ENCODE data around the gene PRTN3. TPM values are rescaled to one million over a fixed set of nuclear protein-coding genes. Genes with fewer than 3 reads are reported as not detected.

Gene PRTN3
- total RNA-seq (not detected), polyA plus RNA-seq (not detected)

DNA sequence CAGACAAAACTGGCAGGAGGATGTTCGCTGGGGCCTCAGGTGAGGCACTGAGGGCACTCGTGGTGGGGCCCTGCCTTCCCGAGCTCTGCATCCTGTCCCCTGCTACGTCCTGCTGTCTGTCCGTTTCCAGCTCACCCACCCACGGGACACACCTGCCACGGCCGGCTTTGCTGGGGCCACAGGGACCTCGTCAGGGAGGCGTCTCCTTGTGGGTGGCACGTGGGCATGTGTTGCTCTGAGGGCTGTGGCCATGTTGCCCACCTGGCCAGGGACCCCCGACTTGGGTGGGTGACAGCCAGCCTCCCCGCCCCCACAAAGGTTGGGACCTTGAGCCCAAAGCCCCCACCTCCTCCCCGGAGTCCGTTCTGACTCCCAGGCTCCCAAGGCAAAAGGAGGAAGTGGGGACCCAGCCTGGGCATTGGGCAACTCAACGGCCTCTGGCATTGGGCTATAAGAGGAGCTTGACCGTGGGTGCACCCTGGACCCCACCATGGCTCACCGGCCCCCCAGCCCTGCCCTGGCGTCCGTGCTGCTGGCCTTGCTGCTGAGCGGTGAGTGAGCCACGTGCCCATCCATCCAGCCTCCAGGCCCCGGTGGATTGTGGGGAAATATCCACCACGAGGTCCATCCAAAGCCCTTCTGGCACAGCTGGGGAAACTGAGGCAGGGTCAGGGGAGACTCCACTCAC is at the start of gene PRTN3:
Gene PRTN3 (plus strand): TSS at position 481 of the 688 bp plus-strand sequence. CDS start 10 bp downstream, at position 491.
- Histone ChIP-seq H3K9me3 (ENCODE audit: low read length) (no peaks in the 10 kb centered on the region), H3K4me3 (ENCODE audit: low read length) (no peak within 1 kb of the TSS), H3K4me1 (ENCODE audit: insufficient read depth, low read length) (no peaks in the 10 kb centered on the region), H3K36me3 (ENCODE audit: insufficient read depth, low read length) (no peaks in the 10 kb centered on the region), H3K27me3 (ENCODE audit: insufficient read depth, low read length, poor library complexity, severe bottlenecking) (no peaks in the 10 kb centered on the region), H3K27ac (ENCODE audit: low read depth, low read length) (no peak within 1 kb of the TSS)
- ChIA-PET POLR2A (interaction anchor here (0.6 kb wide), 1 partner anchor 43 kb away, joined by 3 read pairs; no protein-coding TSS in a partner anchor), CTCF (no interaction called here)
- Mint-ChIP-seq H3K27me3 (peaks cover 20 to 35% of the 10 kb centered on the region in 2 donors), H3K27ac (no peak within 1 kb of the TSS), H3K9me3 (peaks cover 0 to 3% (median 0%) of the 10 kb centered on the region in 5 donors), H3K36me3 (no peaks in the 10 kb centered on the region), H3K4me1 (peaks cover 0 to 13% (median 5%) of the 10 kb centered on the region in 3 donors), H3K4me3 (no peak within 1 kb of the TSS)
- no peak for DNase-seq

- Mint-ChIP-seq H3K4me1 (peaks cover 0 to 1% (median 0%) of the 10 kb centered on the region in 3 donors), H3K27ac (no peak overlapping the region), H3K27me3 (peaks cover 3 to 4% of the 10 kb centered on the region in 2 donors), H3K4me3 (no peak overlapping the region), H3K36me3 (no peaks in the 10 kb centered on the region), H3K9me3 (no peaks in the 10 kb centered on the region)
- H3K4me1 ChIP-seq (ENCODE audit: insufficient read depth, low read length) = peaks cover 2% of the 10 kb centered on the region
- peak overlapping the region; percentile 67 for H3K27ac ChIP-seq (ENCODE audit: low read depth, low read length)
- ChIA-PET CTCF (no interaction called here), POLR2A (no interaction called here)
- no peak for DNase-seq
- H3K4me3 ChIP-seq (ENCODE audit: low read length) = no peak overlapping the region
- no peaks in the 10 kb centered on the region for H3K9me3 ChIP-seq (ENCODE audit: low read length)
- H3K27me3 ChIP-seq (ENCODE audit: insufficient read depth, low read length, poor library complexity, severe bottlenecking) = no peaks in the 10 kb centered on the region
- H3K36me3 ChIP-seq (ENCODE audit: insufficient read depth, low read length) = no peaks in the 10 kb centered on the region
Measured at GRCh38 chr19:791007-791566, 49.7 kb upstream of the PRTN3 start.

DNA sequence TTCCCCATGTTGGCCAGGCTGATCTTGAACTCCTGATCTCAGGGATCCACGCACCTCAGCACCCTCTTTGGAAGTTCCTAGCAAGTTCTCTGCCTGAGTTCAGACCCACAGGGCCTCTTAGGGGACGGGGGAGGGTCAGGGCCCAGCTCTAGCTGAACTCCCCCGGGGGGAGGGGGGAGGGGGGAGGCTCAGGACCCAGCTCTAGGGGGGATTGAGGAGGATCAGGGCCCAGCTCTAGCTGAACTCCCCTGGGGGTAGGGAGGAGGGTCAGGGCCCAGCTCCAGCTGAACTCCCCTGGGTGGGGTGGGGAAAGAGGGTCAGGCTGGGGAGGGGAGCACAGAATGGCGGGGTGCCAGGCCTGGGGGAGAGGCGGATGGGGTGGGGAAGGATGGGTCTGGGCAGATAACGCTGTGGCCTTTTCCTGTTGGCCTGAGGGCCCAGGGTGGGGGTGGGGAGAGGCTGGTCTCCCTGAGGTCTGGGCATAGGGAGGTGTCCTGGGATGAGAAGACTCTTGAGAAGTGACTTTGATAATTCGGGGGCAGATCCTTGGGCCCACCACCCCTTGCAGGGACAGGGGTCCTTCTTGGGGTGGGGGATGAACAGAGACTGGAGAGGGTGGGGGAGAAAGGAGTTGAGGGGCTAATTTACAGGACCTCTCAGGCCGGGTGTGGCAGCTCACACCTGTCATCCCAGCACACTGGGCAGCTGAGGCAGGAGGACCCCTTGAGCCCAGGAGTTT is 49.1 kb upstream of the PRTN3 start:
- DNase-seq = no peak
- no peaks in the 10 kb centered on the region for H3K27me3 ChIP-seq (ENCODE audit: insufficient read depth, low read length, poor library complexity, severe bottlenecking)
- Mint-ChIP-seq H3K36me3 (no peaks in the 10 kb centered on the region), H3K27ac (peak overlapping the region in 1 of 8 donors; percentile 83), H3K4me3 (no peak overlapping the region), H3K9me3 (no peaks in the 10 kb centered on the region), H3K4me1 (peaks cover 2 to 3% (median 2%) of the 10 kb centered on the region in 3 donors), H3K27me3 (peaks cover 3 to 4% of the 10 kb centered on the region in 2 donors)
- peaks cover 7% of the 10 kb centered on the region for H3K4me1 ChIP-seq (ENCODE audit: insufficient read depth, low read length)
- no peaks in the 10 kb centered on the region for H3K9me3 ChIP-seq (ENCODE audit: low read length)
- peak overlapping the region; percentile 67 for H3K27ac ChIP-seq (ENCODE audit: low read depth, low read length)
- CTCF ChIA-PET = no interaction called here
- no peaks in the 10 kb centered on the region for H3K36me3 ChIP-seq (ENCODE audit: insufficient read depth, low read length)
- POLR2A ChIA-PET = interaction anchor here (0.9 kb wide), 1 partner anchor 7 kb away, joined by 3 read pairs; no protein-coding TSS in a partner anchor
- no peak overlapping the region for H3K4me3 ChIP-seq (ENCODE audit: low read length)

DNA sequence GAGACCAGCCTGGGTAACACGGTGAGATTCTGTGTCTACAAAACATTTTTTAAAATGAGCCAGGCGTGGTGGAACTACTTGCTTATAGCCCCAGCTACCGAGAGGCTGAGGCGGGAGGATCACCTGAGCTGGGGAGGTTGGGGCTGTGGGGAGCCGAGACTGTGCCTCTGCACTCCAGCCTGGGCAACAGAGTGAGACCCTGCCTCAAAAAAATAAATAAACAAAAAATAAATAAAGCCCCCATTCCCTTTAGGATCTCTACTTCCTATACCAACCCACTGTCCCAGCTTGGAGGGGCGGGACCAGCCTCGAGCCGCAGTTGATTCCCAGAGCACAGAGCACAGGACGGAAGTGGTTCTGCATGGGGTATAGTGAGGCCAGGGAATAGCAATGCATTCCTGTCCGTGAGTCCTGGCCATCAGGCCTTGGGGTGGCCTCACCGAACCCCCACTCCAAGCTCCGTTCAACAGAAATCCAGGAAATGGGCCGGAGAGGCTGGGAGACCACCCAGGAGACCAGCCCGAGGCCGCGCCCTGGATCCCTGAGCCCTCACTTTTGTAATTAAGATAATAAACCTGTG is 48.4 kb upstream of the PRTN3 start:
- H3K27me3 ChIP-seq (ENCODE audit: insufficient read depth, low read length, poor library complexity, severe bottlenecking) = no peaks in the 10 kb centered on the region
- Mint-ChIP-seq H3K36me3 (no peaks in the 10 kb centered on the region), H3K27me3 (peaks cover 3 to 4% of the 10 kb centered on the region in 2 donors), H3K9me3 (no peaks in the 10 kb centered on the region), H3K27ac (no peak overlapping the region), H3K4me3 (no peak overlapping the region), H3K4me1 (peaks cover 4 to 6% (median 5%) of the 10 kb centered on the region in 3 donors)
- H3K4me3 ChIP-seq (ENCODE audit: low read length) = no peak overlapping the region
- ChIA-PET POLR2A (interaction anchor here (0.9 kb wide), 1 partner anchor 8 kb away, joined by 3 read pairs; no protein-coding TSS in a partner anchor), CTCF (no interaction called here)
- H3K36me3 ChIP-seq (ENCODE audit: insufficient read depth, low read length) = no peaks in the 10 kb centered on the region
- peak overlapping the region; percentile 67 for H3K27ac ChIP-seq (ENCODE audit: low read depth, low read length)
- peaks cover 7% of the 10 kb centered on the region for H3K4me1 ChIP-seq (ENCODE audit: insufficient read depth, low read length)
- DNase-seq = no peak
- H3K9me3 ChIP-seq (ENCODE audit: low read length) = no peaks in the 10 kb centered on the region

DNA sequence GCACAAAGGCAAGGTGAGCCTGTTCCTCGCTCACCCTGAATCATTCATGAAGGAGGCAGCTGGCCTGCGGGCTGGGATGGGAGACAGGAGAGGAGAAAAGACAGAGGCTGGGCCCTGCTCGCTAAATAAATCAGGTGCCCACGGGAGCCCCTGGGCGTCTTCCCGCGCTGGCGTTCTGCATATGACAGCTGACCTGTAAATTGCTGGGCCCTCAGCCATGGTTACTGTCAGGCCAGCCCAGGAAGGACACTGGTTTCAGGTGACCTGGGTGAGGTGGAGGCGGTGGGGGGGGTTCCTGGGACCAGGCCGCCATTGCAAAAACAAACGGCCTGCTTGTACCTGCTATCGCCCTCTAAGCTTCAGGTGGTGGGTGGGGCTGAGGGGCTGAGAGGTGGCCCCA is 47.0 kb upstream of the PRTN3 start:
- DNase-seq = no peak
- H3K4me3 Mint-ChIP-seq = peak overlapping the region in 1 of 7 donors; percentile 81
- Histone ChIP-seq H3K27me3 (ENCODE audit: insufficient read depth, low read length, poor library complexity, severe bottlenecking) (no peaks in the 10 kb centered on the region), H3K36me3 (ENCODE audit: insufficient read depth, low read length) (no peaks in the 10 kb centered on the region), H3K9me3 (ENCODE audit: low read length) (no peaks in the 10 kb centered on the region), H3K27ac (ENCODE audit: low read depth, low read length) (no peak overlapping the region), H3K4me3 (ENCODE audit: low read length) (no peak overlapping the region), H3K4me1 (ENCODE audit: insufficient read depth, low read length) (peaks cover 11% of the 10 kb centered on the region)
- peaks cover 4% of the 10 kb centered on the region in 2 donors for H3K27me3 Mint-ChIP-seq
- H3K9me3 Mint-ChIP-seq = no peaks in the 10 kb centered on the region
- H3K4me1 Mint-ChIP-seq = peaks cover 5 to 6% (median 6%) of the 10 kb centered on the region in 3 donors
- ChIA-PET POLR2A (no interaction called here), CTCF (no interaction called here)
- peaks cover 0 to 3% (median 0%) of the 10 kb centered on the region in 3 donors for H3K36me3 Mint-ChIP-seq
- no peak overlapping the region for H3K27ac Mint-ChIP-seq

DNA sequence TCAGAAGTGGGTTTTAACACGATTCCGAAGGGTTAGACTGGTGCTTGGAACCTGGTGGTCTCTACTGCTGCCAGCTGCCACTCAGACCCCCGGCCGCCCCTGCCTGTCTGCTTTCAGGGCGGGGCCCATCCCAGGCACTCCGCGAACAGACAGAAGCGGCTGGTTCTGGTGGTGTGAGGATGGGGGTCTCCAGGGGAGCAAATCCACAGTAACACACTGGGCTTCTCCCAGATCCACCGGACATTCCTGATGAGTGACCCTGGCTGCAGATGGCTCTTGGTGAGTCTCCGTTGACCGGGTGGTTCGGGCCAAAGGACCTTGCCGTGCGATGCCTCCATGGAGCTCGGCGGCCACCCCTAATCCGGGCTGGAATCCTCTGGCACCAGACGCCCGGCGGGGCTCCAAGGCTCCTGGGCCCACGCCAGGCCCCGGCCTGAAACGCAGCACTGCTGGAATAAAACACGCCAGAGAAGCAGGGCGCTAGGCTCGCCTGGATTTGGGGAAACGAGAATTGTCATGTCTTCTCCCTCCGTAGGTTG is 45.7 kb upstream of the PRTN3 start:
- H3K4me3 ChIP-seq (ENCODE audit: low read length) = no peak overlapping the region
- H3K9me3 Mint-ChIP-seq = no peaks in the 10 kb centered on the region
- ChIA-PET CTCF (interaction anchor here (1.5 kb wide), 1 partner anchor 25 kb away, joined by 6 read pairs; no protein-coding TSS in a partner anchor), POLR2A (no interaction called here)
- H3K36me3 ChIP-seq (ENCODE audit: insufficient read depth, low read length) = peaks cover 2% of the 10 kb centered on the region
- peak overlapping the region in 2 of 7 donors; percentile 20 to 65 for H3K4me3 Mint-ChIP-seq
- H3K27me3 ChIP-seq (ENCODE audit: insufficient read depth, low read length, poor library complexity, severe bottlenecking) = no peaks in the 10 kb centered on the region
- peaks cover 4% of the 10 kb centered on the region in 2 donors for H3K27me3 Mint-ChIP-seq
- peaks cover 0 to 13% (median 0%) of the 10 kb centered on the region in 3 donors for H3K36me3 Mint-ChIP-seq
- peaks cover 24% of the 10 kb centered on the region for H3K4me1 ChIP-seq (ENCODE audit: insufficient read depth, low read length)
- H3K9me3 ChIP-seq (ENCODE audit: low read length) = no peaks in the 10 kb centered on the region
- H3K27ac Mint-ChIP-seq = no peak overlapping the region
- no peak overlapping the region for H3K27ac ChIP-seq (ENCODE audit: low read depth, low read length)
- DNase-seq = peak in 1 of 5 donors; percentile 49
- H3K4me1 Mint-ChIP-seq = peaks cover 16 to 19% (median 18%) of the 10 kb centered on the region in 3 donors

- peaks cover 22 to 27% (median 25%) of the 10 kb centered on the region in 3 donors for H3K4me1 Mint-ChIP-seq
- no peaks in the 10 kb centered on the region for H3K9me3 Mint-ChIP-seq
- peaks cover 32% of the 10 kb centered on the region for H3K4me1 ChIP-seq (ENCODE audit: insufficient read depth, low read length)
- no peak overlapping the region for H3K27ac Mint-ChIP-seq
- H3K4me3 ChIP-seq (ENCODE audit: low read length) = peak overlapping the region; percentile 68
- H3K27me3 Mint-ChIP-seq = peaks cover 4% of the 10 kb centered on the region in 2 donors
- no peaks in the 10 kb centered on the region for H3K27me3 ChIP-seq (ENCODE audit: insufficient read depth, low read length, poor library complexity, severe bottlenecking)
- H3K36me3 Mint-ChIP-seq = peaks cover 0 to 18% (median 1%) of the 10 kb centered on the region in 3 donors
- no peaks in the 10 kb centered on the region for H3K9me3 ChIP-seq (ENCODE audit: low read length)
- ChIA-PET POLR2A (interaction anchor here (0.6 to 0.7 kb wide), 2 partner anchors 484 to 646 kb away, joined by 3 to 6 read pairs; no protein-coding TSS in a partner anchor), CTCF (interaction anchor here (1.3 to 1.5 kb wide), 2 partner anchors 14 to 26 kb away, joined by 3 to 6 read pairs; no protein-coding TSS in a partner anchor)
- peaks cover 7% of the 10 kb centered on the region for H3K36me3 ChIP-seq (ENCODE audit: insufficient read depth, low read length)
- peak in 1 of 5 donors; percentile 49 for DNase-seq
- peak overlapping the region; percentile 68 for H3K27ac ChIP-seq (ENCODE audit: low read depth, low read length)
- peak overlapping the region in 2 of 7 donors; percentile 20 to 98 for H3K4me3 Mint-ChIP-seq
Measured at GRCh38 chr19:795691-796581, 44.9 kb upstream of the PRTN3 start.

All from CD8-positive, alpha-beta memory T cell (primary cell).